GM18526 (cell line): ENCODE measurements around the gene COMMD10.

Experiments
- POLR2A ChIP-seq: IDR thresholded peaks from 3 replicates; pipeline ENCODE4 v1.6.1; 2011; ENCODE audit not compliant: insufficient read length; ENCODE audit errors: extremely low read depth

COMMD10 gene

GRCh38 chr5:116297296-116297814, 212.5 kb downstream of the COMMD10 start:
- TF ChIP-seq POLR2A = no peak

DNA sequence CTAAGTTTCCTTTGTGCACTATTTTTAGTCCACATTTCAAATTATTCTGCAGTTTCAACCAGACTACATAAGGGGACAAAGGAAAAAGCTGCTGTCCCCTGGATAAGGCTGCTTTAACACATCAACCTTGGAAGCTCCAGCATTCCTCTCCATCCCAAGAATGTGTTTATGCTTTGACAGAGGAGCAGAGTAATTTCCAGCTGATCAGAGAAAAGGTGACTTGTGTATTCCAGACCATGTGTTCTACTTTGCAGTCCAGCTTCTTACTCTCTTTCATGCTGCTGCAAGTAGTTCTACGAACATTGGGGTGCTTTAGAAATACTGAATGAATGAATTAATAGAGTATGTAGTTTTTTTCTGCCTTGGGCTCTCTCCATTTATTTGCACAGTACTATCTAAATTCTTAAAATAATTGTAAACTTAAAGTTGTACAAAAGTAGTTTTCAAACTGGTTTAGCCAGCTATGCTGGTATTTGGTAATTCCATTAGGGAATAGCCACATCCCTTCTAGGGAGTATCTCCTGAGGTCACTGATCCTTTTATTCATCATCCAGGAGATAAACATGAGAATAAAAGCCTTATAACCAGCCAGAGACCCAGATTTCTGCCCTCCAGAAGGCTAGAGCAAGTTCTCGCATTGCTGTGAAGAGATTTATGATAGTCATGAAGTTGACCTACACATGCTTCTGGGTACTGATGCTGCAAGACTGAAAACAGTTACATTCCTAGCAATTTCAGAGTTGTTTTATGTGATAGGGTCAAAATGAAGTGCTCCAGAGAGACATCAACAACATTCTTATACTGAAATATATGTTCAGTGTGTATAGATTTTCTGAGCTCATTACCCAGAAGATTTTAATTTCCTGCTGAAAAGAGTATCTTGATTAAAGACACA, 215.2 kb downstream of the COMMD10 start:
- TF ChIP-seq POLR2A = no peak

DNA sequence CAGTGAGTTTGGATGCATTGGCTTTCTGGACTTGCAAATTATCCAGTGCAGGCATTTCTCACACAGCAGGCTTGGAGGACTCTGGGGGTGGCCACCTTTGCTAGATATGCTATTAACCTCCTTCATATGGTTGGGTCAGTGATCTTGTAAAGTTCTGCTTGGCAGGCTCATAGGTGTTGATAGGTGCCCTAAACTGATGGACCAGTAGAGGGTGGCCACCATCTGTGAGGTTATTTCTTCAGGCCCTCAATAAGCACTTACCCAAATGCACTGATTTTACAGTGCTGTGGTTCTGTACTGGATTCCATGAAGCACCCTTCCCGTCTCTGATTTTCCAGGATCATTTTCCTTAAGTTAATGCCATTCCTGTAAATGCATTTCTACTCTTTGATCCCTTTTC, 216.3 kb downstream of the COMMD10 start:
- TF ChIP-seq POLR2A = no peak

DNA sequence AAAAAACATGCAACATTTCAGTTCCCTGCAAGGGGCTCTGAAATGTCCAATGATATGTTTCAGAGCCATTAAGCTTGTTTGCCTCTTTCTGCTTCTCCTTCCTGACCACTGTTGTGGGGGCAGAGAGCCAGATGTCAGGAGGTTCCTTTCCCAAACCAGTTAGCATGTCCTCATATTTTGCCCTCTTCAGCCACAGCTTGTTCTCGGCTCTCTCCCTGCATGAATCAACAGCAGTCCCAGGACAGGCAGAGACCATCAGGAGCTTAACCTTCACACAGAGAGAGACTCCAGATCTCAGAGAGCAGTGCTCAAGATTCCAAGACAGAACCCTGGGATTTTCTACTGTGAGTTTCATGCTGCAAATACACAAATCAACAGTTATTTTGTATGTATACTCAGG, 218.5 kb downstream of the COMMD10 start:
- no peak for TF ChIP-seq POLR2A

DNA sequence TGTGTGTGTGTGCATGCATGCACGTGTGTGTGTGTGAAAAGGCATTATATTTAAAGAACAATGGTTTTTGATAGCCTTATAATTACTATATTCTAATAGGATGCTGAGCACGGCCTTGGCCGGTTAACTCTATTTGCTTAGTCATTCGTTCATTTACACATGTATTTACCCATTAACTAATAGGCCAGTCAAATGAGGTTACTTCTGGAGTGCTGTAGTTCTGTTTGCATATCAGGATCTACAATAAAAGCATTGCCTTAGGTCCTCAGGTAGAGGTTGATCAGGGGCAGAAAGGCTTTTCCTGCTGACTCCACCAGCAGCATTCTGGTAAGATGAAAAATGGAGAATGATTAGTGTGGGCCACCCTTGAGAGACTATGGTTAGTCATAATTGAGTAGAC, 219.0 kb downstream of the COMMD10 start:
- no peak for TF ChIP-seq POLR2A

DNA sequence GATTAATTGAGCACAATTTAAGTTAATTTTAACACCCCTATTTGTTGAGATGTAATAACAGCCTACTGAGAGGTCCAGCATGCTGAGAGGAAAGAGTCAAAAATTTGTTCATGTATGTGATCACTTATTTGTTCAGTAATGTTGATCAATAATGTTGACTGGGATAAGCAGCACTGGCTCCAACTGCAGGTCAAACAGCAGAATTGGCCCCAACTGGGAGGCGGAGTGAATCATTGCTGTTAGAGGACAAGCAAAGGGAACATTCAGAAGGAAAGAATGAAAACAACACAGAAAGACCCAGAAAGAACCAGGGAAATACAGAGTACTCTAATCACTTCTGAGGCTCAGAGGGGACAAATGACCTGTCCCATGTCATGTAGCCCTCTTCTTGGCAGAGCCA, 221.1 kb downstream of the COMMD10 start:
- no peak for TF ChIP-seq POLR2A

DNA sequence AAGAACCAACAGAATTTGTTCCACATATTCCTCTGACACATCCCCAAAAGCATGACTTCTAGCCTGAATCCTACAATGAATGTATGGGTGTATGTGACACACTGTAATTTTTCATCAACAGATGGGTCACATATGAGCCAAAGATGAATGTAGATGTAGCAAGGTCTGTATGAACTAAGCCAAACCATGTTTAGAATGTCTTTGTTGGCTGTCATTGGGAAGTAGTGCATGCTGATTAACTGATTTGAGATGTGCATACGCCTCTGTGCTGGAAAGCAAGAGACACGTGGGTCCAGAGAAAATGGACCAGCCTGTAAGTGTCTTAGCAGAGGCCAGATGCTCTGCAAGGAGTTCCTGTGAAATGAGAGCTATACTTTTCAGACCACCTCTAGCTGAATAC, 222.0 kb downstream of the COMMD10 start:
- no peak for TF ChIP-seq POLR2A

DNA sequence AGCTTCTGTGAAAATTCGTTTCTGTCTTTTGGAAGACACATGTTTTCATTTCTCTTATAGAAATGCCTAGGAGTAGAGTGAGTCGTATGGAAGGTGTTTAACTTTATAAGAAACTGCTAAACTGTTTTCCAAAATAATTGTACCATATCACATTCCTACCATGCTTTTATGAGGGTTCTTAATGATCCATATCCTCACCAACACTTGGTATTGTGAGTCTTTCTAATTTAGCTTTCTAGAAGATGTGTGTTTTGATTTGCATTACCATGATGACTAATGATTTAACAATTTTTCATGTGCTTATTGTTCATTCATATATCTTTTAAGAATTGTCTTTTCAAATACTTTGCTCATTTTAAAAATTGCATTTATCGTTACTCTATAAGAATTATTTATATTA, 223.6 kb downstream of the COMMD10 start:
- no peak for TF ChIP-seq POLR2A

DNA sequence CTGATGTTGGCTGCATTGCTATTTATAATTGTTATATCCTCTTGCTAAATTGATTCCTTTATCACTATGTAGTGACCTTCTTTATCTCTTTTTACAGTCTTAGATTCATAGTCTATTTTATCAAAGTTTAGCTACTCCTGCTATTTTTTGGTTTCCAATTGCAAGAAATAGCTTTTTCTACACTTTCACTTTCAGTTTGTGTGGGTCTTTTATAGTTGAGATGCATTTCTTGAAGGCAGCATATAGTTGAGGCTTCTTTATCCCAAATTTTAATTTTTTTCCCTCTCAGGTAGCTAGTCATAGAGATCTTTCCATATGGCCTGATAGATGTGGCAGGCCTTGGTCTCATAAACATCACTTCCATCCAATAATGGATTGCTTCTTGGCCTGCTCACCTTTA, 228.5 kb downstream of the COMMD10 start:
- no peak for TF ChIP-seq POLR2A

DNA sequence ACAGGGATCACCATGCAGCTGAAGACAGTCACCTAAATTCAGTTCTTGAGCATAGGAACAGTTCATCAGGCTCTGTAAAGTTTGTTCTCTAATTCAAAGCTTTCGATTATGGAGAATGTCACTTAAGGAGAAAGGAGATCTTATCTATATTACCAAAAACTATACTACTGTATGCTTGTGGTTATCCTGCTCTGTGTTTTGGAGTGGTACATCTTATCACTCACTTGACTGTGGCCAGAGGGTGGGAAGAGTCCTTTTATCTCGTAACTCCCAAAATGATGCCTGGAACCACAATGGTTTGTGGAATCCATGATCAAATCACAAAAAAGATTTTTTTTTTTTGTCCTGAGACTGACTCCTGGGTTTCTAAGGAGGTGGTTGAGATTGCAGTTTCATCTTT, 230.7 kb downstream of the COMMD10 start:
- TF ChIP-seq POLR2A = no peak

- no peak for TF ChIP-seq POLR2A
Measured at GRCh38 chr5:116318091-116318854, 233.4 kb downstream of the COMMD10 start.

- no peak for TF ChIP-seq POLR2A
Measured at GRCh38 chr5:116320486-116320885, 235.7 kb downstream of the COMMD10 start.

DNA sequence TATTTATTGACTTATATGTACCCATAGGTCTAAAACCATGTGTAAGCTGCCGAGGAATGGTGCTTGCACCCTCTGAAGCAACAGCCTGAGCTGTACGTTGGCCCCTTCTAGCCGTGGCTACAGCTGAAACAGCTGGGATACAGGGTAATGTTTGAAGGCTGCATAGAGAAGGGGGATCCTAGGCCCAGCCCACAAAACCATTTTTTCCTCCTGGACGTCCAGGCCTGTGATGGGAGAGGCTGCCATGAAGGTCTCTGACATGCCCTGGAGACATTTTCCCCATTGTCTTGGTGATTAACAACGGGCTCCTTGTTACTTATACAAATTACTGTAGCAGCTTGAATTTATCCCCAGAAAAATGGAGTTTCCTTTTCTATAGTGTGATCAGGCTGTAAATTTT, 244.7 kb downstream of the COMMD10 start:
- TF ChIP-seq POLR2A = no peak

GRCh38 chr5:116340799-116341198, 256.0 kb downstream of the COMMD10 start:
- no peak for TF ChIP-seq POLR2A
